ENCODE results near the gene ADGRL2.

DNA sequence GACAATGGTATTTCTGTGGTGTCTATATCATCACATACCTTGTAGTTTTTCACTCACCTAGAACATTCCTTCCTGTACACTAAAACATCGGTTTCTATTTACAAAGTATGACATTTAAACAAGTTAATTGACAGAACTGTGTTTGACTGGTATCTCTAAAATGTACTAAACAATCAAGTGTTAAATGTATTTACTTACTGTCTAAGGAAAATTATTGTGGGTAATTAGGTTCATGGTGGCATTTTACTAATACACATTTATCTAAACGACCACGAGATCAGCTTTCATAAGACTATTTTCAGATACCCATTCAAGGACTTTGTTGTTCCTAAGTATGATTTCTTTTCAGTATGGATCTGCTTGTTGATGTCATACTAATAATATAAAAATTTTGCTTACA, 115.2 kb downstream of the ADGRL2 start:
- TF ChIP-seq, protein P1, sequence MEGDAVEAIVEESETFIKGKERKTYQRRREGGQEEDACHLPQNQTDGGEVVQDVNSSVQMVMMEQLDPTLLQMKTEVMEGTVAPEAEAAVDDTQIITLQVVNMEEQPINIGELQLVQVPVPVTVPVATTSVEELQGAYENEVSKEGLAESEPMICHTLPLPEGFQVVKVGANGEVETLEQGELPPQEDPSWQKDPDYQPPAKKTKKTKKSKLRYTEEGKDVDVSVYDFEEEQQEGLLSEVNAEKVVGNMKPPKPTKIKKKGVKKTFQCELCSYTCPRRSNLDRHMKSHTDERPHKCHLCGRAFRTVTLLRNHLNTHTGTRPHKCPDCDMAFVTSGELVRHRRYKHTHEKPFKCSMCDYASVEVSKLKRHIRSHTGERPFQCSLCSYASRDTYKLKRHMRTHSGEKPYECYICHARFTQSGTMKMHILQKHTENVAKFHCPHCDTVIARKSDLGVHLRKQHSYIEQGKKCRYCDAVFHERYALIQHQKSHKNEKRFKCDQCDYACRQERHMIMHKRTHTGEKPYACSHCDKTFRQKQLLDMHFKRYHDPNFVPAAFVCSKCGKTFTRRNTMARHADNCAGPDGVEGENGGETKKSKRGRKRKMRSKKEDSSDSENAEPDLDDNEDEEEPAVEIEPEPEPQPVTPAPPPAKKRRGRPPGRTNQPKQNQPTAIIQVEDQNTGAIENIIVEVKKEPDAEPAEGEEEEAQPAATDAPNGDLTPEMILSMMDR (IDR thresholded peaks at IDR 0.05): no peak
- no peak for TF ChIP-seq POLR2A (IDR thresholded peaks at IDR 0.05)
